ENCODE measurements around the gene CHD1.

Gene CHD1

GRCh38 chr5:98810206-98810605, 118.6 kb downstream of the CHD1 start:
- DNase-seq (ENCODE audit: low read depth) = no peak

- no peak for DNase-seq (ENCODE audit: low read depth)
Observed at GRCh38 chr5:98807806-98808205, 121.0 kb downstream of the CHD1 start.

GRCh38 chr5:98805070-98805469, 123.7 kb downstream of the CHD1 start:
- no peak for DNase-seq (ENCODE audit: low read depth)

GRCh38 chr5:98804066-98804465, 124.7 kb downstream of the CHD1 start:
- DNase-seq (ENCODE audit: low read depth) = no peak

Measured in GM04504 (cell line).